ENCODE data around the gene COL17A1.

Gene COL17A1

DNA sequence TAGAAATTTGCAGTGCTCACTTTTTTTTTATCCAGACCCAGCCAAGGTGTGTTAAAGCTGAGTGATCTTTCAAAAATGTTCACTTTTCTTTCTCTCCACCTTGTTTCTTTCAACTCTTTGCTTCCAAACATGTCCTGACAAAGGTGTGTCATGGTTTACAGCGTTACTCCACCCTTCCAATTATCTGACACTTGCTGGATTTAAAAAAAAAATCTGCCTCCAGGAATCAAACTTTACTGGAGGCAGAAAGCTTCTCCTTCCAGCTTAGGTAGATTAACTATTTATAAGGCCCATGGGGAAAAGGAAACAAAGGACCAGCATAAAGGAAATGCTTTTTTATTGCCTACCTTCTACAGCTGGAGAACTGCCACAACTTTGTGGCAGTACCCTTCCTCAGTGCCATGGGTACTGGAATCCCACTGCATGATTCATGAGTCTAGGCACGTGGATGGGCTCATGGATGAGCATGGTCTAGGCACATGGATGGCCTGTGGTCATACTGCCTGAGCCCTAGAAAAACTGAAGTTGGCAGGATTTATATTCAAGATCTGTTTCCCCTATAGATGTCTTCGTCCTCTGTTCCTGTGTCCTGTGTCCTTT is at the start of gene COL17A1:
Gene COL17A1 (minus strand): TSS at position 80 of the 600 bp plus-strand sequence. CDS start 5,207 bp downstream, outside the sequence.
- DNase-seq: no peak

DNA sequence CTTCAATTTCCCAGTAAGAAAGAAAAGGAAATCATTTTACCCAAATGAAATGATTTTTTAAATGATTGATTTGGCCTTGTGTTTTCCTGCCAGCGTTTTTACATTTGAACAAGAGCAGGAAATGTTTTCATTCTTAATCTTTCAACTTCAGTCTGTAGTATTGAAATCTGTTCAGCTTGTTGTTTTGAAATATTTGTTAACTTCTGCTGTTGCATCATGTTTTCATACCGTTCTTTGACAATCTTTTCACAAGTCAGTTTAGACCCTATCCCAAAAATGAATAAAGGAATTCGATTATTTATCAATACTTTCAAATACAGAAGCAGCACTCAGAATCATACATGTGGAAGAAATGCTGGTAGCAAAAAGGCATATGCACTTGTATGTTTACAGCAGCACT is 44.4 kb upstream of the COL17A1 start:
- no peak for DNase-seq

DNA sequence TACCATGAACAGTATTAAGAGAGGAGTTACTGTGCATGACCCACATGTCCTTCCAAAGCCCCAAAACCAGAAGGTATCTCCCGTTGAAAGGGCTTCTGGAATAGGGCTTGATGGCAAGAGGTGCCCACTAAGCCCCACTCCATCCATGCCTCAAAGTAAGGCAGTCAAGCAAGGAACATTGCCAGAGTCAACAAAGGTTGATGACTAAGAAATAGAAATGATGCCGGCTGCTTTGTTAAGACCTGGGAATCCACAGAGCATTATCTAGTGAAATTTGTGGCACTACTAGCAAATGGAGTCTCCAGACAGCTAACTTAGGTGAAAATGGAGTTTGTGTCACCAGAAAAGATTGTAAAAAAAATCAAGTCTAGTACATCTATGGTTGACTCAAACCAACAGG is 42.5 kb upstream of the COL17A1 start:
- DNase-seq: no peak

DNA sequence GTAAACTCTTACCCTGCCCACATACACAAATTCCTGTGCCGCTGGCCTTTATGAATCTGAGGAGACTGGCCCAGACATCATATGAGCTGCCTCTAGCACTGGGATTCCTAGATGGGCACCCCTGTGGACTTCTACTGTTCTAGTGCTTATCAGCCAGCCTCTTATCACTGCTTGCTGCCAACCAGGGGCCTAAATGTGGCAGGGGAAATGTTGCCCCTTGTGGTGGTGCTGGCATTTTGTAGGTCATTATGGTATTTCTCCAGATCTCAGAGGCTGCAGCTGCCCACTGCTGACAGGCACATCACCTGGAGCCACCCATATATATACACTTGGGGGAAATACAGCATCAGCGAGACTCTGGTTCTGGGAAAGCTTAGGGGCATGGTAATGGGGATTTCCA is 41.7 kb upstream of the COL17A1 start:
- peak; percentile 26 for DNase-seq

DNA sequence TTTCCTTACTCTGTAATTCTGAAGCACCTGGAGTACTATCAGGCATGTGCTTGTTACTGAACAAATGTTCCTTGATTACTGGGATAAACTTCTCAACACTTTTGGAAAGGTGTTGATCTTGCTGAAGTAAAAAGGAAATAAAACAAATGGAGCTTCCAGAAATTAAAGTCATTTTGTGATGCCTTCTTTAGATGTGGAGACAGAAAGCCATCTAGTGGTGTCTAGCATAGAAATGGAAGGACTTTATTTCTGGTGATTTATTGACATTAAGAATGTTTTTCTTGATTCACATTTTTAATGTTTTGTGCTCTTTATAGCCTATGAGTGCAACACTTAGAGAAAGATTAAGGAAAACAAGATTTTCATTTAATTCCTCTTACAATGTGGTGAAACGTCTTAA is 37.7 kb upstream of the COL17A1 start:
- DNase-seq: no peak

DNA sequence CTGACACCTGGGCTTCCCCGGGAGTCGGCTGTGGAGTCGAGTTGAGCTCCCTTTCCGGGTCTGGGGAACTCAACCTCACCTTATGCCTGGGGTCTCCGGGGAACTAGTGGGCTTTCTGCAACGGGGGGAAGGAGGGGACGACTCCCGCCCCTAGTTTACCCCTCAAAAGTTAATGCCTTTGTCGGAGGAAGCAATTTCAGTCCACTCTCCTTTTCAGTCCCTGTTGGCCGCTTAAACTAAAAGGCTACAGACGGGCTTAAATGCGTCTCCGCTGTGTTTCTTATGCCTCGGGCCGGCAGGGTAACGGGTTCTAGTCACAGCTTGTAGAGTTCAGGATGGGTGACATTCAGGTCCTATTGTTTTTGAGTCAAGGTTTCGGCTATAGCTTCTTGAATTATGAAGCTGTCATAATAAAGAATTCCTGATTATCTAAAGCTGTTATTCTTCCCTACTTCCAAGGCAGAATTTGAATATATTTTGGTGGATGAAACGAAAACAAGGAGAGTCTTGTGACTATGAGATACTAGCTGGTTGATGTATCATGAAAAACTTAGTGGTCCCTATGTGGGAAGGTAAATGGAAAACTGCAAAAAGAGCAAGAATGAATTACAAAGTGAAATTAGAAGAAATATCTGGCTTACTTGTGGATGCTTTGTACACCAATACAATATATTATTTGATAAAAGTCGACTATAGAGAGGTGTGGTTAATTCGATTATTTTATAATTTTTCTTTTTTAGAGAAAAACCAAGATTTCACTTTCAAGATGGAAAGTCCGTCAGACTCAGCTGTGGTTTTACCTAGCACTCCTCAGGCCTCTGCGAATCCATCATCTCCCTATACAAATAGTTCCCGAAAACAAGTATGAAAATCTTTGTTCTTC is 36.8 kb upstream of the COL17A1 start:
- DNase-seq: peak; percentile 77

DNA sequence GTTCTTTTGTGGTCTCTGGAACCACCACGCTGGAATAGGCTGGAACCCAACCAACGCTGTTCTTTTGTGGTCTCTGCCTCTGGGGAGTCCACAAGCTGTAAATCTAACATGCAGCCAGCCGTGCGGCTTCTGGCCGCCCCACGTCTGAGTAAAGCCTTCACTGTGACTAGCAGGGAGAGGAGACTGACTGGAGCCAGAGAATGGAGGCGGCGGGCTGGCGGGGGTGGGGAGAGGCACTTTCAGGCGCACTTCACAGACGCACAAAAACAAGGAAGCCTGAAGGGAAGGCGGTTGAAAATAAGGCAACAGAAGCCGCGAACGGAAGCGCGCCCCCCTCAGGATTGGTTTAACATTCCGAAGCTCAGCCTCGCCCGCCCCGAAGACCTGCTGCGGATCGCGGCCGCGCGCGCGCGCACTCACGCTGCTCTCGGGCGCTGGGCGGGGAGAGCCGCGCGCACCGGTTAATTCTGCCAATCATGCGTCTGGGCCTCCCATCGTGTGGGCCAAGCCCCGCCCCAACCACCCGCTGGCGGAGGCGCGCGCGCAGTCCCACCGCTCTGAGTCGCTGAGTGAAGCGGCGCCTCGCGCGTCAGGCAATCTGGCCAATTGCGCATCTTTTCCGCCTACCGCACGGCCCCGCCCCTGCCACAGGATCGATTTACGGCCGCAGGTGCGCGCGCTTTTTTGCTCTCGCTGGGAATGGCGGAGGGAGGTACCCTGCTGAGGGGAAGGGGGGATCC is 36.0 kb upstream of the COL17A1 start, which contains the start of gene SFR1:
Gene SFR1 (plus strand): TSS at position 687 of the 740 bp plus-strand sequence. CDS start 13 bp downstream, at position 700.
- DNase-seq: peak; percentile 98

DNA sequence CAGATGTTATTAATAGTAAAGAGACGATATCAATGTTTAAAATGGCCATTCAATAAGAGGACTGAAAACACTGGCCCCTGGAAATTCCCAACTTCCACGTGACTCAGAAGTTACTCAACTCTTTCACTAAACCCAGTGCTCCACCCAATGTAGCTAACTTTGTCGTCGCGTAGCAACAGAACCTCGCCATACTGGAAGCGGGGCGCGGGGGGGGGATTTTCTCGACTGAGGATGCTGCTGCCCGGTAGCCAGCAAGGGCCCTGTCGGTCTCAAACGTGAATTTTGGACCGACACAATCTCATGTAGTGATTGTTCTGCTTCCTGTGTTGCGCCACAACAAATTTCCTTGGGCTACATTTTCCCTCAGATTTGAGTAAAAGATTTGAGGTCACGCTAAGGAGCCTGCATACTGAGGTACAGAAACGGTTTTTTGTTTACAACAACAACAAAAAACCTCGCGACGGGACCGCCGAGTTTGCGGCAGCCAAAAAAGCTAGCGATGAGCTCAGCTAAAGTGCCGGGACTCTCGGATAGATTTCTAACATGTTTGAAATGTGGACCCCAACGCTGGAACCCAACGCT is 35.3 kb upstream of the COL17A1 start:
- peak; percentile 85 for DNase-seq

DNA sequence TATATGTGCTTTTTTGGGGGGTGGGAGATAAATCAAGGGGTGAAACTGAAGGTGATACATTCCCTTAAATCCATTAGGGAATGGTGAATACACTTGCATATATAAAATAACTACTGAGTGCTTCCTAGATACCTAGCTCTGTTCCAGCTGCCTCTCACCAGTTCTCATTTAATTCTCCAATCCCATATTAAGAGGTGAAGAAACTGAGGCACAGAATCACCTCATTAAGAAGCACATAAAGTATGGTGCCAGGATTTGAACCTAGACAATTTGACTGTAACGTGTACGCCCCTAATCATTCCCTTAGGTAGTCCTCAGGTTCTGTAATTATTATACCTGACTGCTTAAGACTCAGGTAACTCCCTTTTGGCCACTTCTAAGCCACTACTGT is 34.8 kb upstream of the COL17A1 start:
- peak; percentile 24 for DNase-seq

DNA sequence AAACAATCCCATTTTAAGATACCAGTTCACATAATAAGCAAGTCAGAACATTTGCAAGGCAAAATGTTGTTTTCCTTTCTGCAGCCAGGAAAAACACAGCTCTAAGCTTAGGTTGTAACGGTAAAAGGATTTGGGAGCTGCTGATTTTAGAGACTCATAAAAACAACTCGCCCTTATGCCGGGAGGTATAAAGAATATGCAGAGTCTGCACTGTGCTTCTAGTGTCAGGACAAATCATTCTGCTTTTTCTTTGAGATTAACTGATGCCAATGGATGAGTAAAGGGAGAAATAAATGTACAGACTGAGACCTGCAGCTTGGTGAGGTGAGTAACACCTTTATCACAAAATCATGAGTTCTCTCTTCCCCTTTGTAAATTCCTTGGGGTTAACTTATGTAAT is 34.3 kb upstream of the COL17A1 start:
- DNase-seq: peak; percentile 49

DNA sequence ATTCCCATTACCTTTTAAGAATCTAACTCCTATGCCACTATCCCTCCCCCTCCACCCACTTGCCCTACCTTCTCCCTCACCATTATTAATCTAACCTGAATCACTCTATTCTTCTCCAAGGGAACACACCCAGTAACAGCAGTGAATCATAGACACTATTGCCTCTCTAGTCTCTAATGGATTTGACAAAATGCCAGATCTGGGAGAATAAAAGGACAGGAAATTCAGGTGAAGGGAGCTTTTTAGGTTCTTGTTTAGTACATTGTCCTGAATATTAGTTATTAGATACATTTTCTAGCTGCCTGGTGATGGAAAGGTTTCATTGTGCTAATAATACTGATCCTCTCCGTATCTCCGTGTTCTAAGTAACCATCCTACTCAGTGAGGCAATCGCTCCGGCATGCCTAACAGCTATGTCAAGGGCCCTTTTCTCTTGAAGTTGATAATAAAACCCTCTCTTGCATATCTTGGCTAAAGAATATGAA is 32.2 kb upstream of the COL17A1 start:
- no peak for DNase-seq

DNA sequence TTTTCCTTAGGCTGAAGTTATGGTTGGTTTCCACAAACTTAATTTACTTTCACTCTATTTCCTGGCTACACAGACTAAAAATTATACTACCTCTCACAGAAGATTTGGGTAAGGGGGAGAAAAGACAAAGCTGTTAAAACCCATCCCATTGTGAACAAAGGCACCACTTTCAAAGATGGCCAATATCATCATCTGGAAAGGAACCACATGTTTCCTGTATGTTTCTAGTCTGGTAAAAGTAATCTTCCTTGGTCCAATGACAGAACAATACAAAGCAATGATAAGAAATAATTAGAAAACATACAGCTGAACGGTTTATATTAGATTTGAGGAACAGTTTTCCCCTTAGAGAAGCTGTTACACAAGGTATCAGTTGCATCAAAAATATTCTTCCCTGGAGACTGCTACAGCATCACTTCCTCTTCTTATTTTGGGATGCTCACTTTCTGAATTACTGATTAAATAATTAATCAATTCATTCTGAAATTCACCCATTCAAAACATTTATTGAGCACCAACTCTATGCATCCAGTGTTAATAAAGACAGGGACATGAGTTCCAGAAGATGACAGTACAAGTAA is 27.8 kb upstream of the COL17A1 start:
- no peak for DNase-seq

DNA sequence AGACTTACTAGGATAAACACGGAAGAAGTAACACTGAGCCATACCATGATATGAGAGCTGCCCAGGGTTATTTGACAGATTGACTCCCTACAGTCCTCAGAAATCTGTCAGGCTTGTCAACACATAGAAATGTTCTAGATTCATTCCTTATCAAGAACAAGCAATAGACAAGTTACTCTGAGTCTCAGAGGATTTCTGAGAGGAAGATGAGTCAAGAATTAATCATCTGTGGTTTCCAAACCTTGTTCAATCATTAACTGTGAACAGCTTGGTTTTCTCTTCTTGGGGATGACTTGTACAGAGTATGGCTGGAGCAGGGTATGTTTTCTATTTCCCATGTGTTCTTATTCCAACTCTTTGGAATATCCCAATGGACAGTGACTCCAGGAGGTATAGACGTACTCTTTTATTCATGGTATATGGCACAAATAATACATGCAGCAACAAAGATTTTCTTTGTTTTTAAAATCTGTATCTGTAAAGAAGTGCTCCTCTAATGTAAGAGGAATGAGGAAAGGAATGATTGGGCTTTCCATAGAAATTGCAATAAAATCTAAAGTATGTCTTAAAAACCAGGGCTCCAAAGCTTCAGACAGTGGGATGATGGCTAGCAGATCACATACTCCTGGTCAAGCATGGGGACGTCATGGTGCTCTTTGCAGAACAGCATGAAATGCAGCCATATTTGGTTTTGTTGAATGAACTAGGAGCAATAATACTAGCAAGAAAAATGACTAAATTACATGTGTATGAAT is 24.4 kb upstream of the COL17A1 start:
- no peak for DNase-seq

DNA sequence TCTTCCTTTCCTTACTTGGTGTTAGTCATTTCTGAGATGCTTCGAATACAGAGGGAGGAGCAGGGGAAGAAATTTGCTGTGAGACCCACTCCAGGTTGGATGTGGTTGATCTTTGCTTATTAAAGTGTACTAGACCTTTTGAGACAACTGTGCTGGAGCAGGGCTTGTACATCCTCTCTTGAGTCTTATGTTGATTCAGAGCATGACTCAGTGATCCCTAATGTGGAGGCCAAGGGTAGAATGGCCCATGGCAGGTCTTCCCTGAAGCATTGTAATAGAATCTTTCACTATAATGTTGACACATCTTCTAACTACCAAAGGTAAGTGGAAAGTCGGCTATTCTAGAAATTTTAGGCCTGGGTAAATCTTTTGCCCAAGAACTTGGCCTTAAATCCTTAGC is 19.2 kb upstream of the COL17A1 start:
- no peak for DNase-seq

DNA sequence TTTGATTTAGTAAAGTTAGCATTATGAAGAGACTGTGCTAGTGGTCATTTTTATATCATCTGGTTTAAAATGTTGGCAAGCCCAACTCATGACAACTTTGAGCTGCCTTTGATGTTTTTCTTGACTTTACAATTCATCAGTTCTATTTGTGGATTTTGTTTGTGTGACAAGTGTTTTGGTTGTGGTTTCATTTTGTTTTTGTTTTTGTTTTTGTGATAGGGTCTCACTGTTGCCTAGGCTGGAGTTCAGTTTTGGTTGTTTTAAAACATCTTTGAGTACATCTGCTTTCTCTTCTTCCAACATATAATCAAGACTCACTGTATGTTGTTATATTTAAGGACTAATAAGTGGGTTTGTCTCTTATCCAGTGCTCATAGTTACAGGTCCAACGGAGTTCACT is 18.7 kb upstream of the COL17A1 start:
- DNase-seq: no peak

DNA sequence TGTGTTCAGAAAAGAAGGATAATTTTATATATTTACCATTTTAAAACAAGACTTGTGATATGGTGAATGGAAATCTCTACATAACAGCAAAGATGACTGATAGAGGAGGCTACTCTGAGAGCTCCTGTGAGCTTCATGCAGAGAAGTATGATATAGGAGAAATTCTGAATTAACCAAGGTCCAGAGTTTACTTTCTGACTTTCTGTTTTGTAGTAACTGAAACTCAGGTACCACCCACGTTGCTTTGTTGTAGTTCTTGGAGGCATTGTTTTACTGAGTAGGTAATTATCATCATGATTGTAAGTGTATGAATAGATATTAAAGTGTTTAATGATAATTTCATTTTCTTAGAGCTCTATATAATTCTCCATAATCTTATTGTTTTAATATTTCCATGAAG is 18.3 kb upstream of the COL17A1 start:
- DNase-seq: no peak

DNA sequence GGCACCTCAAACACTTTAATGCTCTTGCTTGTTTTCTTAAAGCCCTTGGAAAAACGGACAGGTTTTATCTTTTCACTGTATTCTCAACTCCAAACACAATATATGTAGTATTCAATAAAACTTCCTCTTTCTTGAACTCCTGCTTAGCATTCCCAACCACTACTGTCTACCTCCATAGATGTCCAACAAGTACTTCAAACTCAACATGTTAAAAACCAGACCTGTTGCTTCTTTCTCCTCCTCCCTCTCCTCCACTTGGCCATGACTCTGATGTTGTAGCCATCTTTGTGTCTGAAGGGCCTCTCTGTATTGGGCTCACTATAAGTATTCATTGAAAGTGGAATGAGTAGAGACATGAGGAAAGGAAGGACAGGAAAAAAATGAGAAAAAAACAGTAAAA is 16.2 kb upstream of the COL17A1 start:
- DNase-seq: no peak

DNA sequence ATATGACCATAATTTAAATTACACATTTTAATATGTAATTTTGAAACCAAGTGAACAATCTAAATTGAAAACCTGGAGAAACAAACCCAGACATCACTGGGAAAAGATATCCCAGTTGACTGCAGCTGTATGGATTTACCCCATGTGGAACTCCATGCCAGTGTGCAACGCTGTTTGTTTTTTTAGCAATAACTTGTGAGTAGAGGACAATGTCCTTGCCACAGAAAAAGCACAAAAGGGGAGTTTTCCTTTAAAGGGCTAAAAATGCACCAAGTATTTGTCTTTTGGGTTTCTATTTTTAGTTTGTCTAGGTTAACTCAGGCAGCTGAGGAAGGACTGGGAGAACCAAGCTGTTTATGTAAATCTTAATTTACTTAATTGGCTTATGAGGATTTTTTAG is 15.1 kb upstream of the COL17A1 start:
- DNase-seq: peak; percentile 59

DNA sequence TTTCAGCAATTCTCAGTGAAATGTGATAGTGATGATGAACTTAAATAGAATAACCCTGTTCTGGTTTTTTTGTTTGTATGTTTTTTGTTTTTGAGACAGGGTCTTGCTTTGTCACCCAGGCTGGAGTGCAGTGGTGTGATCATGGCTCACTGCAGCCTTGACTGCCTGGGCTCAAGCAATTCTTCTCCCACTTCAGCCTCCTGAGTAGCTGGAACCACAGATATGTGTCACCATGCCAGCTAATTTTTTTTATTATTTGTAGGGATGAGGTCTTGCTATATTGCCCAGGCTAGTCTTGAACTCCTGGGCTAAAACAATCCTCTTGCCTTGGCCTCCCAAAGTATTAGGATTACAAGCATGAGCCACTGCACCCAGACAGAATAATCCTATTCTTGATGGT is 14.3 kb upstream of the COL17A1 start:
- DNase-seq: no peak

DNA sequence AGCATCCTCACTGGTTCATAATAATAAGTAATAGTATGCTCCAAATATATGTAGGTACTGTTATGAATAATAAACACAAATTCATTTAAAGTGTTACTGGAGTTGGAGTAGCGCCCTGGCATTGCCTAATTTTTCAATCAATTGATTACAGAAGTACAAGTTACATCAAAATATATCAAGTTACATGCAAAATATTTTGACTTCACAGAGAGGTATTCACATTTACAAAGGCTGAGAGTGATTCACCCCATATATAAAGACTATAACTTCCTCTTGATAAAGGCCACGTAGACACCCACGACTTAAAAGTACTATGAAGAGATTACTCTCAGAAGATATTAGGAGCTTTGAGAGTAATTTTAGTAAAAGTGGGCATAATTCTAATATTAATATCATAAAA is 13.6 kb upstream of the COL17A1 start:
- no peak for DNase-seq

DNA sequence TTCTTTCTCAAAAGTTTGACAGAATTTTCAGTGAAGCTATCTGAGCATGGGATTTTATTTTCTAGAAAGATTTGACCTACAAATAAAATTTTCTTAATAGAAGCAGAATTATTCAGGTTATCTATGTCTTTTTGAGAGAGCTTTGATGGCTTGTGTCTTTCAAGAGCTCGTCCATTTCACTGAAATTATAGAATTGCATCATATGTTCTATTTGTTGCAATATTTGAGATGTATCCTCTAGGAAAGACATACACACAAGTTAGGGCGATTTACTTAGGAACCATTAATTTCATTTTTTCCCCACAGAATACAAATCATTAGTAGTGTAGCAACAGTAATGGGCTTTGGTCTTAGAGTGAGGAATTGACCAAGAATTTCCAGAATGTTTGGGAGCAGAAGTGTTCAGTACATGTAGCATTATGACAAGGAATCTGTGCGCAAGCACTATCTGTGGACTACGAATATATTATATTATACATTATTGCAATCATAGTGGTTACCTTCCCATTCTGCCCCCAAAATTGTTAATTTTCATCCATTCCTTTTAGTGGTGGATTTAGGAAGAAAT is 12.8 kb upstream of the COL17A1 start:
- no peak for DNase-seq

DNA sequence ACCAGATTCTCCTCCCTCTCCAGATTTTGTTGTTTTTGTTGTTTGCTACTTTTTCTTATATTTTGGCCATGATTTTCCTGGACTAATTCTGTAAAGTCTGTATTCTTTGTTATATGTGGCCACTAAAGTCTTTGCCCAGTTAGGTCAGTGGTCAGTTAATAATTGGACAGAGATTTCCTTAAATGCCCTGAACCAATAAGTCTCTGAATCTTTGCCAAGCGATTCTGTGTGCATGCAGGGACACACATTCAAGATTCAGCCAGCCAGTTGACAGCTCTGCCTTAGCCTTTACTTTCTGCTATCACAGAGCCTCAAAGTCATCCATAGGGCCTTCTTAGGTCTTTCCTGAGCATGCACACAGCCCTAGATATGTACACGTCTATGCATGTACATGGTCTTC is 11.0 kb upstream of the COL17A1 start:
- no peak for DNase-seq

All from NCI-H82 (cell line).